Measurements from ENCODE around the gene TGIF2.

Gene TGIF2

GRCh38 chr20:36573103-36573797 is at the start of gene TGIF2:
TGIF2 (plus strand) TSS chr20:36573597; CDS start chr20:36578775, 5,178 bp downstream.
- peak; percentile 81 for DNase-seq (ENCODE audit: low read depth)

DNA sequence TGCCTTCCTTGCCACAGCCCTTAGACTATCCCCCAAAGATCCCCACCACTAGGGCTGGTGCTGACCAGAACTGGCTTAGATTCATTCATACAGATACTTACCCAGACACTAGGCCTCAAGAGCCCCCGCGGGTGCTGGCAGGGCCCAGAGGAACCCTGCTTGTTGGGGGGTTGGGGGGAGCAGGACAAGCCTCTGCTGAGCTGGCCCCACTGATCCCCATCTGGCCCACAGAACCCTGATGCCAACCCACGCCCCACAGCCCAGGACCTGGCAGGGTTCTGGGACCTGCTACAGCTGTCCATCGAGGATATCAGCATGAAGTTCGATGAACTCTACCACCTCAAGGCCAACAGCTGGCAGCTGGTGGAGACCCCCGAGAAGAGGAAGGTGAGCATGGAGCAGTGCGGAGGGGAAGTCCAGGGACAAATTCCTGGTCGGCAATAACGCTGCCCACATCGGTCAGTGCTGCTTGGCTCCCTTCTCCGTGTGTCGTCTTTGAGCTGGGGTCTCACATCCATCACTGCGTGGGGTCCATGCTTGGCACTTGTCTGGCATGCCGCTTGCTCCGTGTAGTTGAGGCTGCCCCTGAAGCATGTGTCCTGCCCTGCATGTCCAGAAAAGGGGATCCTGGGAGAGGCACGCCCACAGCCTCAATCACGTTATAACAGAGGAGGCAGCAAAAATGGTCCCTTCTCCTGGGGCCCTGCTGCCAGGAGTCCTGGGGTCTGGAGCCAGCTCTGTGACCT is 47.6 kb upstream of the TGIF2 start:
- DNase-seq (ENCODE audit: low read depth), result no peak

DNA sequence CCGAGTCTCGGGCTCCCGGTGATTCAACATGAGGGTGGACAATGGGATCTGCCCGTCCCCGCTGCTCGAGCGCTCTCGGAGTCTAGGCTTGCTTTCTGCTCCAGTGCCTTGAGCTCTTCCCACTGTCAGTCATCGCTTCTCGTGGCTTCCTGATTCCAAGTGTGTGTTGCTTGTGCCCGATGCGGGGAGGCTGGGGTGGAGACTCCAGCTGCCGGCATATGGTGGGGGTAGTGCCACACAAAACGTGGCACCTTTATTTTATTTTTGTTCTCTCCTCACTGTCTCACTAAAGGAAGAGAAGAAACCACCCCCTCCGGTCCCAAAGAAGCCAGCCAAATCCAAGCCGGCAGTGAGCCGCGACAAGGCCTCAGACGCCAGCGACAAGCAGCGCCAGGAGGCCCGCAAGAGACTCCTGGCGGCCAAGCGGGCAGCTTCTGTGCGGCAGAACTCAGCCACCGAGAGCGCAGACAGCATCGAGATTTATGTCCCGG is 46.8 kb upstream of the TGIF2 start:
- DNase-seq (ENCODE audit: low read depth), result no peak

DNA sequence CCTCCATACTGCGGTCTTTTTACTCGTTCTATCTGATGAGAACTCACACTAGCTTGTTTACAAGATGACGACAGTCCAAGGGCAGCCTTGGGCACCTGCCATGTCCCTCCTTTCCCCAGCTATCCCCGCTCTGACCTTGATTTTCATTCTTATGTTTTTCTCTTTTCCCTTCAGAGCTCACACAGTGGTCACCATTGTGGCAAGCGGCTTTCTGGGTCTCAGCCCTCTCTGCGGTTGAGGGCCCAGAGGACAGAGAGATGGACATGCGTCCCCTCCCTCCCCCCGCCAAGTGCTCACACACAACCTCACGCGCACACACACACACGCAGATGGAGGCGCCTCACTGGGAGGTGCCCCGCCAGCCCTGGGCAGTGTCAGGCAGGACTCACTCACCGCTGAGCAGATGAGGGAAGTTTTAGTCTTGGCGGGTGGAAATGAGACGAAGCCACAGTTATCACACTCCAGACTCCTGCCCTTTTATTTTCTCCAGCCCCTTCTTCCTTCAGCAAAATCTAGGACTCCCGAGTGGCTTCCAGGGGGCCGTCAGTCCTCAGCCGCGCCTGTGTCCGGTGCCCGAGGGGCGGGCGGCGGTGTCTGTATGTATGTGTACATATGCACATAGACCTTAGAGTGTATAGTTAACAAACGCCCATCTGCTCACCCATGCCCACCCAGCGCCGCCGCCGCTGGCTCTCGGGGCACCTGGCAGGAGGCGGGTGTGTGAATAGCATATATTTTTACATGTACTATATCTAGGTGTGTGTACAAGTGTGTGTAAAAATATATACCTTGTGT is 45.9 kb upstream of the TGIF2 start:
- DNase-seq (ENCODE audit: low read depth), result no peak

- no peak for DNase-seq (ENCODE audit: low read depth)
Measured at GRCh38 chr20:36528176-36528874, 45.1 kb upstream of the TGIF2 start.

GRCh38 chr20:36528875-36529417 is 44.5 kb upstream of the TGIF2 start:
- DNase-seq (ENCODE audit: low read depth), result no peak

GRCh38 chr20:36532388-36532787 is 41.0 kb upstream of the TGIF2 start:
- DNase-seq (ENCODE audit: low read depth), result no peak

GRCh38 chr20:36532822-36533221 is 40.6 kb upstream of the TGIF2 start:
- no peak for DNase-seq (ENCODE audit: low read depth)

- DNase-seq (ENCODE audit: low read depth), result no peak
Measured at GRCh38 chr20:36538026-36538722, 35.2 kb upstream of the TGIF2 start.

DNA sequence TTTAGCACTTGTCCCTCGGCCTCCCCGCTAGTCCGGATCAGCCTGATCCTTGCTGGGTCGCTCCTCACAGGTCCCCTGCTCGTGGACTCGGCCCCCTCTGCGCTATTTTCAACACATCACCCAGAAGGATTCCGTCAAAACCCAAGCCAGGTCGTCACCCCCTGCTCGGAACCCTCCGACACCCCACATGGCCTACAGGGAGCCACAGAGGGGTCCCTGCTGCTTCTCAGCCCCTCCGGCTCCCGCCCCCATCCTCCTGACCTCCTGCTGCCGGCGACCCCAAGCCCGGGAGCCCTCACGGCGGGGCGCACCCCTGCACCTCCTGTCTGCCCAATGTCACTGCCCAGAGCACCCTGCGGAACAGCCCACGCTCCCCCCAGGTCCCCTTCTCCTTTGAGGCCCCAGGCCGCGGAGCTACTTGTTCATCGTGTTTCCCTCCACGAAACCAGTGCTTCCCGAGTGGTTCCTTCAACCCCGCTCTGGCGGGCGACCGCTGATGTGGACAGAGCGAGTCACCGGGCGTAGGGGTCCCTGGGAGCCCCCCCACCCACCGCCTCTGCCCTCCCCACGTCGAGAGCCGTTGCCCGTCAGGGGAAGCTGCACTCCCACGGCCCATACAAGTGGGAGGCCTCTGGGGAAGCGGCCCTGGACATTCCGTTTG is 32.7 kb upstream of the TGIF2 start:
- no peak for DNase-seq (ENCODE audit: low read depth)

DNA sequence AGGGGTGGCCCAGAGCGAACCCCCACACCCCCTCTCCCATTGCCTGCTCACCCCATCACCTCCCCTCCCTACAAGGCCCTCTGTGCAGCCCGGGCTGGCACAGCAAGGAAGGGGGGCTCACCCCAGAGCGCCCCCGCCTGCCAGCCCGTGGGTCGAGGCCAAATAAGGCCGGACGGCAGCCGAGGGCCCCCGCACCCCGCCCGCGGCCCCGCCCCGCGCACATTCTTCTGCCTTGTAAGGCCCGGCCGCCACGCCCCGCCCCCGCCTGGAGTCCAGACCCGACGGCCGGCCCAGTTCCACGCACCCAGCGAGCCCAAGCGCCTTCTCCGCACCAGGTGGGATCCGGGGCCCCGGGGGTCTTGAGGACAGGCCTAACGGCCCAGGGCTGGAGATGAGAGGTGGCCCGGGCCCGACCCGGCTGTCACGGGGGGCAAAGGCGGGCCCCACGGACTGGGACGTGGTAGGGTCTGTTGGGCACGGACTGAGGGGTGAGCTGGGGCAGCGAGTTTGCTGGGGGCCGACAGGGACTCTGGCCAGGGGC is 32.1 kb upstream of the TGIF2 start, which contains the start of gene MYL9:
MYL9 (plus strand) TSS at position 293 of the 541 bp plus-strand sequence. CDS start 3,366 bp downstream, outside the sequence.
- no peak for DNase-seq (ENCODE audit: low read depth)

- no peak for DNase-seq (ENCODE audit: low read depth)
Measured at GRCh38 chr20:36541768-36542488, 31.5 kb upstream of the TGIF2 start.

DNA sequence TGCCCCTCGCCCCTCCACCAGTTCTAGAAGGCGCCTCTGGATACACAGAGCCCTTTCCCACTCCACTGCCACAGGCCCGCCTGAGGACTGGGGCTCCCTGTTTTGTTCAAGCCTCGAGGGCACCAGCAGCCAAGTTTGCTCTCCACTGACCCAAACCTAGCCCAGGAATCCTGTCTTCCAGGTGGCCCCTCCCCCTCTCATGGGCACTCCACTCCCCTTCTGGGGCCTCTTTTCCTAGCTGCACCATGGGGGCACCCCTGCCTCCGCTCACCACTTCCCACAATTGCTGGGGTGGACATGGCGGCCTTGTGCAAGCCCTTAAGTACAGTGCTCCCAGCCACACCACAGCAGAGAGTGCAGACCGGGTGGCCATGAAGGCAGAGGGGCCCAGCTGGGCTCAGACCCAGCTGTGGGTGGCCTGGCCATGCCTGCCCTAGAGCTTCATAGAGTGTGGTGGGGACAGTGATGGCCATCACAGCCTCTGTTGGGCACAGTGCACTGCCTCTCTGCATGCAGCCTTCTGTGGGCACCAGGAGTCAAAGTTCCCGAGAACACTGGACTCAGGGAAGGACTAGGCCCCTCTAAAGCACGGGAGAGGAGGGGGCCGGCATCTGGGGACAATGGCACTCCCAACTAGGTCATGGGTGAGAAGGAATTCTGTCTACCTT is 30.7 kb upstream of the TGIF2 start:
- DNase-seq (ENCODE audit: low read depth), result no peak

GRCh38 chr20:36543184-36544133 is 29.9 kb upstream of the TGIF2 start:
- DNase-seq (ENCODE audit: low read depth), result no peak

GRCh38 chr20:36544134-36545018 is 29.0 kb upstream of the TGIF2 start:
- no peak for DNase-seq (ENCODE audit: low read depth)

DNA sequence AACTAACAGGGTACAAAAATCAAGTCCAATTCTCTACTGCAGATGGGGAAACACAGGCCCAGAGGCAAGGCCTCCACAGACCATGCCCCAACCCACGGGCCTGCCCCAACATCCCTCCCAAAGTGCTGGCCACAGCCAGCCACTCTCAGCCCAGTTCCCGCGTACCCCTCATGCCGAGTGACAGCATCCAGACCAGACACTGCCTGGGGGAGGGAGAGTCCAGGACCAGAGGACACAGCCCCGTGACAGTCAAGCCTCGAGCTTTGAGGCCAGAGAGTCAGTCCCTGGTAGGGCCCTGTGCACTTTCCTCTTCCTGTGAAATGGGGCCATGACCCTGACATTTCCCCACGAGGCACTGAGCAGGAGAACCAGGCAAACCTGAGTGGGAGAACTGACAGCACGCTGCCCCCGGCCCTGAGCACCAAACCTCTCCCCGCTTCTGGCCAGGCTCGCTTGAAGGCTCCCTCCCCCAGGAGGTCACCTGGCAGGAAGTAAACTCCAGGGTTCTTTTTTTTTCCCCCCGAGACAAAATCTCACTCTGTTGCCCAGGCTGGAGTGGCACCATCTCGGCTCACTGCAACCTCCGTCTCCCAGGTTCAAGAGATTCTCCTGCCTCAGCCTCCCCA is 27.2 kb upstream of the TGIF2 start:
- no peak for DNase-seq (ENCODE audit: low read depth)
